ENCODE measurements around the gene CYTH3.
"Not testable (repeated sequence)": the region's sequence is repeated elsewhere in the genome, so short reads cannot be mapped to it uniquely, and the experiment has no call there.

- not testable (repeated sequence) for TF ChIP-seq CTCF (IDR thresholded peaks at IDR 0.05; ENCODE audit: insufficient read depth, low read length, poor library complexity, severe bottlenecking); EZH2phosphoT487 (conservative IDR thresholded peaks at IDR 0.05; ENCODE audit: low read length)
Observed at GRCh38 chr7:6229284-6229683, 43.1 kb downstream of the CYTH3 start.

Measured in SU-DHL-6 (cell line).